OCI-LY3 (cell line): ENCODE results near the gene PACRG.

Source experiments
- CTCF ChIP-seq: fragments of 200-600, 300-600 bp; sonication (generic); IDR thresholded peaks from 2 replicates; pipeline ENCODE4 v1.5.1; 2014; ENCODE audit warnings: antibody characterized with exemption, low read length, low read depth
- EZH2phosphoT487 ChIP-seq: fragments of 200-600 bp; shearing (Covaris generic); IDR thresholded peaks from 2 replicates; pipeline ENCODE4 v1.6.1; 2018; ENCODE audit warnings: antibody characterized with exemption, mixed run types, low read depth

GRCh38 chr6:163176097-163176496 lies 448.3 kb downstream of the PACRG start:
- no peak for TF ChIP-seq CTCF
- no peak for TF ChIP-seq EZH2phosphoT487
